Esophagus muscularis mucosa (tissue), 4 donors: ENCODE data around the gene ASB10. TPM values are rescaled to one million over a fixed set of nuclear protein-coding genes. Genes with fewer than 3 reads are reported as not detected.

Source experiments
- DNase-seq: peaks from one replicate; pipeline ENCODE4 v3.0.0-alpha.2; 2017; ENCODE audit errors: extremely low spot score
- H3K27ac ChIP-seq, 4 donors: fragments of 200-600 bp; sonication (generic); replicated peaks in 1 of 4; 1 replicate in 3 of 4; 2 replicates in 1 of 4; pipeline ENCODE4 v1.5.1; 2016 to 2019; ENCODE audit warnings: mild to moderate bottlenecking in 1 of 4
- H3K27me3 ChIP-seq, 4 donors: fragments of 200-600 bp; sonication (generic); one replicate each; pipeline versions ENCODE4 v1.5.1 to v1.6.0; 2016 to 2019
- H3K36me3 ChIP-seq, 4 donors: fragments of 200-600 bp; sonication (generic); one replicate each; pipeline ENCODE4 v1.5.1; 2016 to 2019
- H3K4me1 ChIP-seq, 4 donors: fragments of 200-600 bp; sonication (generic); one replicate each; pipeline ENCODE4 v1.5.1; 2016 to 2019
- H3K4me3 ChIP-seq, 4 donors: fragments of 200-600 bp; sonication (generic); 1 replicate in 2 of 4; 2 replicates in 2 of 4; pipeline ENCODE4 v1.5.1; 2016 to 2019; ENCODE audit warnings: mild to moderate bottlenecking in 4 of 4, moderate library complexity in 1 of 4
- H3K9me3 ChIP-seq, 4 donors: fragments of 200-600 bp; sonication (generic); 1 replicate in 3 of 4; 2 replicates in 1 of 4; pipeline ENCODE4 v1.5.1; 2016 to 2019
- CTCF ChIP-seq, 3 experiments: fragments of 200-600 bp in 2 of 3; fragments of 450-650 bp in 1 of 3; sonication (generic) in 2 of 3; IDR thresholded peaks; one replicate each; pipeline ENCODE4 v1.5.1; 2017 to 2019; ENCODE audit warnings: antibody characterized with exemption in 3 of 3, mild to moderate bottlenecking in 2 of 3, moderate library complexity in 1 of 3
- EP300 ChIP-seq: sonication (generic); formaldehyde crosslinking; IDR thresholded peaks from one replicate; pipeline ENCODE4 v1.6.1; 2017; ENCODE audit warnings: antibody characterized with exemption
- POLR2A ChIP-seq: fragments of 450-650 bp; IDR thresholded peaks from one replicate; pipeline ENCODE4 v1.6.1; 2017; ENCODE audit warnings: antibody characterized with exemption, moderate library complexity, mild to moderate bottlenecking, low read depth
- POLR2AphosphoS5 ChIP-seq, 2 donors: sonication (generic); formaldehyde crosslinking; IDR thresholded peaks; one replicate each; pipeline ENCODE4 v1.6.1; 2017; ENCODE audit warnings: antibody characterized with exemption in 2 of 2
- WGBS: methylation state at CpG from one replicate; pipeline ENCODE4 v1.1.5; 2018; 5-methylcytosine and 5-hydroxymethylcytosine counted together
- intact Hi-C: fragments of 100-400 bp; cut with DNase I; formaldehyde crosslinking; loops from one replicate; pipeline ENCODE4 v1.15.1; 2023
- total RNA-seq, 4 donors: library from RNA; depleted of rRNA; stranded (reverse); fragments of >200 nt; gene quantifications; one replicate each; pipeline versions ENCODE4 v1.1.0 to v1.2.1, GENCODE V29; 2016

The ASB10 gene
- total RNA-seq, 4 donors from 2014 or later, result not detected

GRCh38 chr7:151191544-151191943 is 4.5 kb upstream of the ASB10 start:
- TF ChIP-seq CTCF (IDR thresholded peaks at IDR 0.05) (no peak), POLR2AphosphoS5 (IDR thresholded peaks at IDR 0.05) (no peak), POLR2A (no peak), EP300 (no peak)
- intact Hi-C loops, result no loop called here
- no peaks in the 10 kb centered on the region for H3K36me3 ChIP-seq
- H3K9me3 ChIP-seq, result no peaks in the 10 kb centered on the region
- DNase-seq, result no peak
- no peak overlapping the region for H3K4me3 ChIP-seq
- H3K4me1 ChIP-seq, result peaks cover 0 to 3% (median 0%) of the 10 kb centered on the region in 4 donors
- no peak overlapping the region for H3K27ac ChIP-seq
- H3K27me3 ChIP-seq, result peaks cover 0 to 39% (median 0%) of the 10 kb centered on the region in 4 donors
- 73% methylated on average over 7 of the region's 12 CpGs for WGBS

- peaks cover 0 to 3% (median 0%) of the 10 kb centered on the region in 4 donors for H3K4me1 ChIP-seq
- no peaks in the 10 kb centered on the region for H3K9me3 ChIP-seq
- no peak overlapping the region for H3K4me3 ChIP-seq
- DNase-seq, result no peak
- no peaks in the 10 kb centered on the region for H3K36me3 ChIP-seq
- WGBS, result 52% methylated on average over 4 of the region's 4 CpGs
- peaks cover 0 to 26% (median 0%) of the 10 kb centered on the region in 4 donors for H3K27me3 ChIP-seq
- TF ChIP-seq POLR2A, result no peak
- TF ChIP-seq POLR2AphosphoS5 (IDR thresholded peaks at IDR 0.05), result no peak
- TF ChIP-seq CTCF (IDR thresholded peaks at IDR 0.05), result no peak
- no peak for TF ChIP-seq EP300
- H3K27ac ChIP-seq, result no peak overlapping the region
- intact Hi-C loops, result no loop called here
Observed at GRCh38 chr7:151189038-151189437, 2.0 kb upstream of the ASB10 start.

DNA sequence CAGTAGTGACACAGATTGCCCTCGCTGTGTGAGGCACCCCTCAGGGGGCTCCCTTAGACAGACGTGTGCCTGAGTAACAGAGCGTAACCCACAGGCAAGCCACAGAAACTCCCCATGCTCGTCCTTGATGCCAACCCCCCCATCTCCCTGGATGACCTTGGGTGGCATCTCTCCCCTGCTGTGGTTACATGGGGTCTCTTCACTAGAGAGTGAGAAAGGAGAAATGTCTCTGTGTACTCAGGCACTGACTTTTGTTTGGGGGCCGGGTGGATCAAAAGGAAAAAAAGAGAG is 1.1 kb upstream of the ASB10 start:
- no peak overlapping the region for H3K4me3 ChIP-seq
- 65% methylated on average over 4 of the region's 5 CpGs for WGBS
- intact Hi-C loops, result no loop called here
- no peak overlapping the region for H3K27ac ChIP-seq
- TF ChIP-seq POLR2AphosphoS5 (IDR thresholded peaks at IDR 0.05), result no peak
- TF ChIP-seq CTCF (IDR thresholded peaks at IDR 0.05), result no peak
- no peak for TF ChIP-seq EP300
- TF ChIP-seq POLR2A, result no peak
- DNase-seq, result no peak
- no peaks in the 10 kb centered on the region for H3K9me3 ChIP-seq
- H3K27me3 ChIP-seq, result peaks cover 0 to 29% (median 0%) of the 10 kb centered on the region in 4 donors
- H3K36me3 ChIP-seq, result no peaks in the 10 kb centered on the region
- peaks cover 0 to 3% (median 0%) of the 10 kb centered on the region in 4 donors for H3K4me1 ChIP-seq

DNA sequence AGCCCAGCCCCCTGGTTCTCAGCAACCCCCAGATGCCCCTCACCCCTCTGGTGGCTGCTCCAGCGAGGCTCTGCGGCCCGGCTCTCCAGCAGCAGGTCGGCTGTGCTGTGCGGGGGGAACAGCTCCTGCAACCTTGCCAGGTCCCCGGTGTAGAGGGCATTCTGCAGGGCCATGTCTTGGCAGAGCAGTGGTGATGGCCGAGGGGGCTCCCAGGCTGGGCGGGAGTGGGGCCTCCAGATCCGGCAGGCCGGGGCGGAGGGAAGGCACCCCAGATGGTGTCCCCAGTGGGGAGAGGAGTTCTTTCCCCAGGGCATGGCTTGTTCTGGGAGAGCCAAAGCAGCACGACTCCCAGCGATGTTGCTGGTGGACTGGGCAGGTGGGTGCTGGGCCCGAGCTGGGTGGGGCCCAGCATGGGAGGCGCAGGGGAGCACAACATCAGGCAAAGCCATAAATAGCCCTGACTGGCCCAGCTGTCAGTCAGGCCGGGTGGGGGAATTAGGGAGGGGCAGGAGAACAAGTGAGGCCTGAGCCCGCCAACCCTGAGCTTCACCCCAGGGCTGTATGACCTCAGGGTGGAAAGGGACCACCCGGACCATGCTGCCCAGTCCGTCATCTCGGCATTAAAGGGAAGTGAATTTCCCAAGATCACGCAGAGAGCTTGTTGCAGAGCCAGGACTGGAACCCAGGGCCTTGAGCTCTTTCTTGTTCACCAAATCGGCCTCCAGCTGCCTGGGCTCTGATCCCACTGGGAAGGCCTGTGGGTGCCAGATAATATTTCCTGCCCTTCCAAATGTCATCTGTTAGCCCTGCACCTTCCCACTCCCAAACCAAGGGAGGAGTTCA is 580 bp upstream of the ASB10 start:
- Histone ChIP-seq H3K27me3 (peaks cover 0 to 24% (median 0%) of the 10 kb centered on the region in 4 donors), H3K27ac (no peak overlapping the region), H3K4me1 (peaks cover 0 to 3% (median 0%) of the 10 kb centered on the region in 4 donors), H3K9me3 (no peaks in the 10 kb centered on the region), H3K4me3 (no peak overlapping the region), H3K36me3 (no peaks in the 10 kb centered on the region)
- no peak for DNase-seq
- WGBS, result 71% methylated on average over 9 of the region's 22 CpGs
- intact Hi-C loops, result no loop called here
- no peak for TF ChIP-seq POLR2A

- Histone ChIP-seq H3K9me3 (no peaks in the 10 kb centered on the region), H3K27ac (no peak overlapping the region), H3K27me3 (peaks cover 0 to 17% (median 0%) of the 10 kb centered on the region in 4 donors), H3K4me1 (peaks cover 0 to 3% (median 0%) of the 10 kb centered on the region in 4 donors), H3K36me3 (peaks cover 0 to 2% (median 0%) of the 10 kb centered on the region in 4 donors), H3K4me3 (no peak overlapping the region)
- WGBS, result 97% methylated on average over 5 of the region's 16 CpGs
- intact Hi-C loops, result no loop called here
- DNase-seq, result no peak
- no peak for TF ChIP-seq POLR2AphosphoS5 (IDR thresholded peaks at IDR 0.05)
- TF ChIP-seq EP300, result no peak
Observed at GRCh38 chr7:151185762-151186639, 1.0 kb downstream of the ASB10 start.
